GM19397 (cell line): ENCODE data around the gene MTG1.
"Not testable (repeated sequence)": the region's sequence is repeated elsewhere in the genome, so short reads cannot be mapped to it uniquely, and the experiment has no call there.

Experiments
- ATAC-seq: cut with Tn5 transposase; IDR thresholded peaks from one replicate; pipeline ENCODE4 v1.9.1; 2021; ENCODE audit warnings: mild to moderate bottlenecking, moderate library complexity; ENCODE audit not compliant: unreplicated experiment

Gene MTG1

DNA sequence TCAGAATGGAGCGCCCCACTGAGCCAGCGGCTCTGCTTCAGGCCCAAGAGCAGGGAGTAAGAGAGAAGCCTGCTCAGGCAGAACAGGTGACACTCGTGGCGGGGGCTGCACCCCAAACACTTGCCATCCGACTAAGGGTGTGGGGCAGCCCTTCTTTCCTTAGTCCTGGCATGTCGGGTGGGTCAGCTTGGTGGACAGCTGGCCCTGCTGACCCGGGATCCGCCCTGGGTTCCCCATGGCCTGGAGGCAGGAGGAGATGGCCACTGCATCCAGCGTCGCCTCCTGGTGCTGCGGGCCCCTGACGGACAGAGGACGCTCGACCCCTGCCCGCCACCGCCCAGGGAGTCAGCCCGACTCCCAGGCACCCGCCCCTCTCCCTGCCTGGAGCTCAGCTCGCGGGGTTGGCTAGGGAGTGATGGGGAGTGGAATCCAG, 16.1 kb upstream of the MTG1 start:
- ATAC-seq = no peak

DNA sequence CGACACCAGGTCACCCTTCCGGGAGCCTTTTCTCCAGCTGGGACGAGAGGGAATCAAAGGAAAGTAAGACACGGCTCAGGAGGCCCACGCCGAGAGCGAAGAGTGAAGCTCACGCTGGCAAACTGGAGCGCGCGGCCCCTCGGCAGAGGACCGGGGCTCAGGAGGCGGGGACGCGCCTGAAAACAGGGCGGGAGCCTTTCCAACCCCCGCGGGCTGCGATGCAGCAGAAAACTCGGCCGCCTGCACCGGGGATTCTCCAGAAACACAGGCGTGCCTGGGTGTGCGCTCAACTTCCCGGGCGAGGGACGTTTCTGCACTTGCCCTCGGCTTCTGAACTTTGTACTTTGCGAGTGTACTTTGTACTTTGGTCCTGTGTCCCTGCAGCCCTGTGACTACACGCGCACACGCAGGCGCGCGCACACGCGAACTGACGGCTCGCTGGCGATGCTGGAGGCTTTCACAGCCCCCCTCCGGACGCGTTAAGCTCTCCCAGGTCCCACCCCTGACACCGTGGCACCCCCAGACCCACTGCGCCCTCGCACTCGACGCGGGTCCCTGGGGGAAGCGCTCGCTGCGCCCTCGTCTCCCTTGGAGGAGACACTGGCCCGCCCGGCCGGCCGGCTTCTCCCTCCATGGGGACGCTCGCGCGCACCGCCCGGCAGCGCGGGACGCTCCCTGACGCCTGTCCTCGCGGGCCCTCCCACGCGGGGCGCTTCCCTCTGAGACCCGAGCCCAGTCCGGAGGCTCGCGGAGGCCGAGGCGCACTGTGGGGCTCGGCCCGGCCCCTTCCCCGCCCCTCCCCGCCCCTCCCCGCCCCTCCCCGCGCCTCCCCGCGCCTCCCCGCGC, 15.5 kb upstream of the MTG1 start:
- peak; percentile 43 for ATAC-seq

DNA sequence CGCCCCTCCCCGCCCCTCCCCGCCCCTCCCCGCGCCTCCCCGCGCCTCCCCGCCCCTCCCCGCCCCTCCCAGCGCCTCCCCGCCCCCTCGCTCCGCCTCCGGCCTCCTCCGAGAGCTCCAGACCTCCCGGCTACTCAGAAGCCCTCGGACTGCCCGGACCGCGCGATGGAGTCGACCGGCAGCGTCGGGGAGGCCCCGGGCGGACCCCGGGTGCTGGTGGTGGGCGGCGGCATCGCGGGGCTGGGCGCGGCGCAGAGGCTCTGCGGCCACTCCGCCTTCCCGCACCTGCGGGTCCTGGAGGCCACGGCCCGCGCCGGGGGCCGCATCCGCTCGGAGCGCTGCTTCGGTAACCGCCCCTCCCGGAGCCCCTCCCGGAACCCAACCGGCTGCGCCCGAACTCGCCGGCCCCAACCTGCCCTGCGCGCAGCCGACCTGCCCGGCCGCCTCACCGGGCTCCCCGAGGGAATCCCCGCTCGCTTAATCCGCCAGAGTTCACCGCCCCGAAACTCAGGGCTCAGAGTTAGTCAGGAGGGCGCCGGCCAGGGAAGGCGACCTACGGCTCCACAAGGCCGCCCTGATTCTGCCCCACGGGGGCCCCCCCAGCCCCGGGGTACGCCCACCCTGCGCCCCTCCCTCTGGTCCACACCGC, 14.7 kb upstream of the MTG1 start, which contains the start of gene PAOX:
Gene PAOX (plus strand): TSS at position 111 of the 649 bp plus-strand sequence. CDS start 55 bp downstream, at position 166.
- ATAC-seq = peak; percentile 45

DNA sequence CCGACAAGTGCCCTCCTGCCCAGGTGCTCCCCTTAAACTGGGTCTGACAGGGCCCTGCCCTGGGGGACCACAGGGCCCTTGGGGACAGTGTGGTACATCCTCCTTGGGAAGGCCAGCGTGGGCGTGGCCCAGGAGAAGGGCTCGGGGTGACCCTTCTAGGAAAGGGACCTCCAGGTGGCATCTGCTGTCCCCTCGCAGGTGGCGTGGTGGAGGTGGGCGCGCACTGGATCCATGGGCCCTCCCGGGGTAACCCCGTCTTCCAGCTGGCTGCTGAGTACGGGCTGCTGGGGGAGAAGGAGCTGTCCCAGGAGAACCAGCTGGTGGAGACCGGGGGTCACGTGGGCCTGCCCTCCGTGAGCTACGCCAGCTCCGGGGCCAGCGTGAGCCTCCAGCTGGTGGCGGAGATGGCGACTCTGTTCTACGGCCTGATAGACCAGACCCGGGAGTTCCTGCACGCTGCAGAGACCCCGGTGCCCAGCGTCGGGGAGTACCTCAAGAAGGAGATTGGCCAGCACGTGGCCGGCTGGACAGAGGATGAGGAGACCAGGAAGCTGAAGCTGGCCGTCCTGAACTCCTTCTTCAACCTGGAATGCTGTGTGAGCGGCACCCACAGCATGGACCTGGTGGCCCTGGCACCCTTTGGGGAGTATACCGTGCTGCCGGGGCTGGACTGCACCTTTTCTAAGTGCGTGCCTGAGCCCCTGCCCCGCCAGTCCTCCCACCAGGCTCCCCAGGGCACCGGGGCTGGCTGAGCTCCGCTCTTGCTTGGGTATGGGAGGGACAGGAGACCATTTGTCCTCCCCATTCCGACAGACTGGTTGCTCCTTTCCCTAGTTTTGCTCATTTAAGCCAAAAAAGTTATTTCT, 13.9 kb upstream of the MTG1 start:
- ATAC-seq = no peak

DNA sequence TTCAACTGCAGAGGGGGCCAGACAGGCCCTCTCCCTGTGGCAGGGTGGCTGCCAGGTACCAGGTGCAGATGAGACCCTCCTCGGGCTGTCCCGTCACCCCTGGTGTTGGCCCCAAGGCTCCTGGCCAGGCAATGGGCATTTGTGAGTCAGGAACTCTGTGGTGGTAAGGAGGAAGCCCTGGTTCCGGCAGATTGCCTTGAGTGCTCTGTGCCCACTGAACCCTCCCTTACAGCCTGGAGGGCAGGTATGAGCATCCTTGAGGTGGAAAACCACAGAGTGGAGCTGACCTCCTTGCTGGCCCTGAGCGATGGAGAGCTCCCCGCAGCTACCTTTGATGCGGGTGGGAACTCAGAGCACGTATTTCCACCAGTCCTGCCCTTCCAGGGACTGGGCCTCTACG, 12.9 kb upstream of the MTG1 start:
- ATAC-seq = no peak

DNA sequence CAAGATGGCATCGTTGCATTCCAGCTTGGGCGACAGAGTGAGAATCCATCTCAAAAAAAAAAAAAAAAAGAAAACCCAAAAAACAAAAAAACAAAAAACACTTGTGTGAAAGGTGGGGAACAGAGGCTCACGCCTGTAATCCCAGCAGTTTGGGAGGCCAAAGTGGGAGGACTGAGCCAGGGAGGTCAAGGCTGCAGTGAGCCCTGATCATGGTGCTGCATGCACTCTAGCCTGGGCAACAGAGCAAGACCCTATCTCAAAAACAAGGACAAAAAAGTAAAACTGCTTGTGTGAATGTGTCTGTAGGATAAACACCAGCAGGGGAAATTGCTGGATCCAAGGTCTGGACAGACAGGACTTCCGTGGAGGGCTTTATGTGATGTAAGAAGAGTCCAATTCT, 10.4 kb upstream of the MTG1 start:
- ATAC-seq = no peak

DNA sequence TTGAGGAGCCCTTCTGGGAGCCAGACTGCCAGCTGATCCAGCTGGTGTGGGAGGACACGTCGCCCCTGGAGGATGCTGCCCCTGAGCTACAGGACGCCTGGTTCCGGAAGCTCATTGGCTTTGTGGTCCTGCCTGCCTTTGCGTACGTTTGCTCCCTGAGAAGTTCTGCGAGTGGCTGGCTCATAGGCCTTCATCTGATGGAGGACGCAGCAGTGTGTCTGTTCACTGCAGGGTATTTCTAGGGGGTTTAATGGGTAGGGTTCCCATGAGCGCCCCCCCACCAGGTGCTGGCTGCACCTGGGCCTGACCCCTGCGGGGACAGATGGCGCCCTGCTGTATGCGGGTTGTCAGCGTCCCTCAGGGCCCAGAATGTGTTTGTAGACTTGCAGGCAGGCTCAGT, 9.9 kb upstream of the MTG1 start:
- no peak for ATAC-seq

DNA sequence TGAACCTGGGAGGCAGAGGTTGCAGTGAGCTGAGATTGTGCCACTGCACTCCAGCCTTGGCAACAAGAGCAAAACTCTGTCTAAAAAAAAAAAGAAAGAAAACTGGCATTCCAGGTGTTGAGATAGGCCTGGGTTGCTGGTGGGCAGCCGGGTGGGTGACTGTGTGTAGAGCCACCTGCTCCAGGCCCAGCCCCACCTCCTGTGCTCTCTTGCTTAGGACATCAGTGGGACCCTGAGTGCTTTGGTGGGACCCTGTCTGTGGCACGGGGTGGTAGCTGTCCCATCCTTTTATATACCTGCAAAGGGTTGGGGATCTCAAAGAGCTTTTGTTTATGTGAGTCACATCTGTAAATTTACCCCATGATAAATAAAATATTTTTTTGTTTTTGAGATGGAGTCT, 8.7 kb upstream of the MTG1 start:
- no peak for ATAC-seq

DNA sequence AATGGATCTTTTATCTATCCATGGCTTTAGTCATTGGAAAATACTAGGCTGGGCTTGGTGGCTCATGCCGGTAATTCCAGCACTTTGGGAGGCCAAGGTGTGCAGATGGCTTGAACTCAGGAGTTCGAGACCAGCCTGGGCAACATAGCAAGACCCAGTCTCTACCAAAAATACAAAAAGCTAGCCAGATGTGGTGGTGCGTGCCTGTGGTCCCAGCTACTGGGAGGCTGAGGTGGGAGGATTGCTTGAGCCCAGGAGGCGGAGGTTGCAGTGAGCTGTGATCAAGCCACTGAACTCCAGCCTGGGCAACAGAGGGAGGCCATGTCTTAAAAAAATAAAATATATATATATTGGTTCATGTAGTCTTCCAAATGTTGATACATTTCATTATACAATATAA, 7.0 kb upstream of the MTG1 start:
- not testable (repeated sequence) for ATAC-seq

DNA sequence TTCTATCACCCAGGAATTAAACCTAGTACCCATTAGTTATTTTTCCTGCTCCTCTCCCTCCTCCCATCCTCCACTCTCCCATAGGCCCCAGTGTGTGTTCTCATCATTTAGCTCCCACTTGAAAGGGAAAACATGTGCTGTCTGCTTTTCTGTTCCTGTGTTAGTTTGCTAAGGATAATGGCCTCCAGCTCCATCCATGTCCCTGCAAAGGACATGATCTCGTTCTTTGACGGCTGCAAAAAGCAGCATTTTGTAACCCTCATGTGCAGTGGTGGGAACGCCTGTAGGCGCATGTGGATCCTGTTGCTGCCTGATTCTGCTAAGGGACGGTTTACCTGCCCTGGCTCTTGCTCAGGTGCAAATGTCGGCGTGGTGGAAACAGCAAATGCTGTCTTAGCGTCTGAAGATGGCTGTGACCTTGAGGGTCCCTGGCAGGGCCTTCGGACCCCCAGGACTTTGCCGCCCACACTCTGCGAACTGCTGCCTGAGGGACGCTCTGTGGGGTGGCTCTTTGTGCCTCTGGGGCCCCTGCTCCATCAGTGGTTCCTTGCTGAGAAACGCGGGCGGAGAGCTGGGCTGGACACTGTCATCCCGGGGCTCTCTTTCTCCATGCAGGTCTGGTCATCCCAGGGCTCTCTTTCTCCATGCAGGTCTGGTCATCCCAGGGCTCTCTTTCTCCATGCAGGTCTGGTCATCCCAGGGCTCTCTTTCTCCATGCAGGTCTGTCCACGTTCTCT, 5.6 kb upstream of the MTG1 start:
- ATAC-seq = no peak

DNA sequence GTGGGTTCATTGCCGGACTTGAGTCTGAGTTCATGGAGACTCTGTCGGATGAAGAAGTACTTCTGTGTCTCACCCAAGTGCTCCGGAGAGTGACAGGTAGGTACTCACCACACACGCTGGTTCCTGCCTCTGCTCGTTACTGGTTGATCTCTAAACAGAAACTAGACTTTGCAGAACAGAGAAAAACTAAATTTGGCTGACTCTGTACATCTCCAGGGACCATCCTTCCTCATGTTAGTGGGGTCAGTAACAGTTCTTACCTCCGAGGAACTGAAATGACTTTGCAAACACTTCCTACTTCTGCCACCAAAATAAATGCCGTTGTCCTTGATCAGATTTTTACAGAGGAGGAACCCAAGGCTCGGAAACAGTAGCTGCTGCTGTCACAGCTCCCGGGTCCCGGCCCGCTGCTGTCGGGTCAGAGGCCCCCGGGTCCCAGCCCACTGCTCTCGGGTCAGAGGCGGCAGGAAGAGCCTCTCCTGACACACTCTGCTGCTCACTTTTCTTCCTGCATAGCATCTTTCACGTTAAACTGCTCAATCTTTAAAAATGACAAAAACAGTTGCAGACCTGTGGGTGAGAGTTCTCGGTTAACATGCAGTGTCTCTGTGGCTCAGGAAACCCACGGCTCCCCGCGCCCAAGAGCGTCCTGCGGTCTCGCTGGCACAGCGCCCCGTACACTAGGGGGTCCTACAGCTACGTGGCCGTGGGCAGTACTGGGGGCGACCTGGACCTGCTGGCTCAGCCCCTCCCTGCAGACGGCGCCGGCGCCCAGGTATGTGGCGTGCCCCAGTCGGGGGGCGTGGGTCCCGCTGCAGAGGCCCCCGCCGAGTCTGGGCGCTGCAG, 4.8 kb upstream of the MTG1 start:
- peak; percentile 75 for ATAC-seq

DNA sequence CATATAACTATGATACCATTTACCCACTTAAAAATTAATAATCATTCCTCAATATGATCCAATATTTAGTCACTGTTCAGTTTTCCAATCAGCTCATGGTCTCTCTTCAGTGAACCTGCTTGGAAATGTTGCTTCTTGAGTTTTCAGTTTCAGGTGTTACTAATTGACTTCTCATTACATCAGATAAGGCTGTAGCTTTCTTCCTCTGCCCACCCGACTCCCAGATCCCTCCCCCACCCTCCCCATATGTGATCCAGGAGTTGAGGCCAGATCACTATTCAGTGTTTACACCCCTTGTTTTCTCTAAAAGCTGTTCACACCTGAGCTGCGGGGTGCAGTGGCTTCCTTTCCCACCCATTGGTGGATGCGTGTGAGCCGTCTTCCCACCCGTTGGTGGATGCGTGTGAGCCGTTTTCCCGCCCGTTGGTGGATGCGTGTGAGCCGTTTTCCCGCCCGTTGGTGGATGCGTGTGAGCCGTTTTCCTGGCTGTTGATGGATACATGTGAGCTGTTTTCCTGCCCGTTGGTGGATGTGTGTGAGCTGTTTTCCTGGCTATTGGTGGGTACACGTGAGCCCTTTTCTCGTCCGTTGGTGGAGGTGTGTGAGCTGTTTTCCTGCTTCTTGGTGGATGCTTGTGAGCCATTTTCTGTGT, 3.2 kb upstream of the MTG1 start:
- ATAC-seq = no peak

DNA sequence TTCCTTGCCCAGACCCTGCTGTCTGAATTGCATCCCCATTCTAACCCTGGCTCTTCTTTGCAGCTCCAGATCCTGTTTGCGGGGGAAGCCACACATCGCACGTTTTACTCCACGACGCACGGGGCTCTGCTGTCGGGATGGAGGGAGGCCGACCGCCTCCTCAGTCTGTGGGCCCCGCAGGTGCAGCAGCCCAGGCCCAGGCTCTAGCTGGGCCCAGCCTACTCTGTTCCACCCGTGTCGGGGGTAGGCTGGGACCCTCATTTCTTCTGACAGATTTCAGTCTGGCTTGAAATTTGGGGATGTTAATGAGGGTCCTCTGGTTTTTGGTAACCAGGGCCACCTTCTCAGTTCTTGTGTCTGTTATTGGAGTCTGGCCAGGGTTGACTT, 2.7 kb upstream of the MTG1 start:
- no peak for ATAC-seq

DNA sequence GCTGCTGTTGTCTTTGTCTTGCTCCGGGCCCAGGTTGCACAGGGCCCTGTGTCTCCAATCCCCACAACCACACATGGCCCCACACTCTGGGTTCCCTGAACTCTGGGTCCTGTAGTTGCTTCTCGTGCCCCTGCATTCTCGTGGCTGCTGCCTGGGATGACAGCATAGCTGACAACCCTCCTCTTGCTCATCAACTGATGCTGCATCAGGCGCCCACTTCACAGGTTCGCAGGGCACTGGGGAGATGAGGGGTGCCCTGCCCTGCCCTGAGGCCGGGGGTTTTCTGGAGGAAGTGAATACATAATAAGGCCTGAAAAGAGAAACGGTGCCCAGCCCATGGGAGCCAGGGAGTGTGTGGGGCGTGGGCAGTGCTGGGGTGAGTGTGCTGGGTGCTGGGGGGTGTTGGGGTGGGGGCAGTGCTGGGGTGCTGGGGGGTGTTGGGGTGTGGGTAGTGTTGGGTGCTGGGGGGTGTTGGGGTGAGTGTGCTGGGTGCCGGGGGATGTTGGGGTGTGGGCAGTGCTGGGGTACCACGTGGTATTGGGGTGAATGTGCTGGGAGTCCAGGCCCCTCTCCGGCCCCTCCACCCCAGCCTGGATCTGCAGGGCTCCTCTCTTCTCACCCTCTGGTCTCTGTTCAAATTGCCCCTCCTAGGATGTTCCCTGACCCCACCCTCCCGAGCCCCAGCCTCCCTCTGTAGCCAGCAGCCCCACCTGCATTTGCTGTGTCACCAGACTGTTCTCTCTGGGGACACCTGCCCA, 2.0 kb upstream of the MTG1 start:
- ATAC-seq = no peak

DNA sequence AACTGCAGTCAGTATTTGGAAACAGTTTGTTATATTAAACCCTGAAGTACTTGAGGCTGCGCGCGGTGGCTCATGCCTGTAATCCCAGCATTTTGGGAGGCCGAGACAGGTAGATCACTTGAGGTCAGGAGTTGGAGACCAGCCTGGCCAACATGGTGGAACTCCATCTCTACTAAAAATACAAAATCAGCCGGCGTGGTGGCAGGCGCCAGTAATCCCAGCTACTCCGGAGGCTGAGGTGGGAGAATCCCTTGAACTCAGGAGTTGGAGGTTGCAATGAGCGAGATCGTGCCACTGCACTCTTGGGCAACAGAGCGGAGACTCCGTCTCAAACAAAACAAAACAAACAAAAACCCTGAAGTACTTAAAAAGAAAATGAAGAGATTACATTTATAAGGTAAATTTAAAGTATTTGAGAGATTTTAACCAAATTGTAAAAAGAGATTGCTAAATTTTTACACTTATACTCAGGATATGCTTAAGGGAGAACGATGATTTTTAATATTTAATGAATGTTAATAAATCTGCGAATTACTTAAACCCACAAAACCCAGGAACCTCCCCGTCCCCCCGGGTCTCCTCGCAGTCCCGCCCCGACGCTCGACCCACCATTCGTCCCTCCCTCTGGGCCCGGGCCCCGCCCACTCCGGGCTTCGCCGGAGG, 425 bp upstream of the MTG1 start:
- ATAC-seq = no peak

DNA sequence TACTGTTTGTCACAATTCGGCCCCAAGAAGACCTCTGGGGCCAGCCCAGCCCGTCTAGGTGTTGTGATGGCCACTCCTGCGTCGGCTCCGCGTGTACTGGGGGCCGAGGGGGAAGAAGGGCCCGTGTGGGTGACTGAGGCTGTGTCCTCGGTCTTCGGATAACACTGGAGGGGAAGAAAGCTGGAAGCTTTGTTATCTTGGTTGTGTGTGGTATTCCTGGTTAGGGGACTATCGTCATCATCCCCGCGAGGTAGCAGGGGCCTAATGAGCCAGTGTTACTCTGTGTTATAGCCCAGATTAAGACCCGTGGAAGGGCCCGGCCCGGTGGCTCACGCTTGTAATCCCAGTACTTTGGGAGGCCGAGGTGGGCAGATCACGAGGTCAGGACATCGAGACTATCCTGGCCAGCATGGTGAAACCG, 854 bp downstream of the MTG1 start:
- no peak for ATAC-seq

DNA sequence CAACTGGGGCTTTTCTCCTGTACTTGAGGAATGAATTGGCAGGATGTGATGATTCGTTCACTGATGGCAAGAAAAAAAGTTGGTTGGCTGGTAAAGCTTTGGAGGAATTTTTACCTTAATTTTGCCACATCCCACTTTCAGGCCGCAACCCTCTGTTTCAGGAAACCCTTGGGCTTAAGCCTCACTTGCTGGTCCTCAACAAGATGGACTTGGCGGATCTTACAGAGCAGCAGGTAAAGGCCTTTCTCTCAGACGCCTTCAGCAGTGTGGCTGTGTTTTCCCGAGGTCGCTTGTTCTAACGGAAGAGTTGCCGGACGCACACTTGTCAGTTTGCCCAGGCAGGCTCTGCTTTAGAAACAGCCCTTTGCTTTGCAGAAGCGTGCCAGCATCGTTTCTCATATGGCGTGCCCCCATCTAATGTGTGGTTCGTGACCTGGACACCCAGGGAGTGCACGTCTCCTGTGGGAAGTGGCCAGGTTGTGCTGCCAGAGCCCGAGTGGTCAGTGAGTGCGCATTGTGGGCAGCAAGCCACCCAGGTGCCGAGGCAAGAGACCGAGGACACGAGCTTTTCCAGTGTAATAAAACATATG, 2.2 kb downstream of the MTG1 start:
- no peak for ATAC-seq

DNA sequence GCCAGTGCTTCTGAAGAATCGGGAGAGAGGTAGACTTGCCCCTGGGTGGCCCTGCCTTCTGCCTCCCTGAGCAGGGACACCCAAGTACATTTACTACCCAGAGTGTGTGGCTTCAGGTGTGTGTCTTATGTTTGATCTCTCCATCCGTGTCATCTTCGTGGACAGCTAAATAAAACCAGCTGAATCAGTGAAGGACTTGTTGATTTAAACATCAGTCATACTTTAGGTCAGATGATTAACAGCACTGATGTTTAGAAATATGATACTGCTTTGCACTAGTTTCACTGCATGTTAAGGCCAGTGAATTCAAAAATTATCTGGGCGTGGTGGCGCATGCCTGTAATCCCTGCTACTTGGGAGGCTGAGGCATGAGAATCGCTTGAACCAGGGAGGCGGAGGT, 4.0 kb downstream of the MTG1 start:
- no peak for ATAC-seq
